GM18511 (cell line): Measurements from ENCODE around the gene XIRP1.

Source experiments
- ATAC-seq: cut with Tn5 transposase; IDR thresholded peaks from one replicate; pipeline ENCODE4 v1.9.1; 2021; ENCODE audit warnings: mild to moderate bottlenecking, moderate library complexity; ENCODE audit not compliant: unreplicated experiment

The XIRP1 gene

DNA sequence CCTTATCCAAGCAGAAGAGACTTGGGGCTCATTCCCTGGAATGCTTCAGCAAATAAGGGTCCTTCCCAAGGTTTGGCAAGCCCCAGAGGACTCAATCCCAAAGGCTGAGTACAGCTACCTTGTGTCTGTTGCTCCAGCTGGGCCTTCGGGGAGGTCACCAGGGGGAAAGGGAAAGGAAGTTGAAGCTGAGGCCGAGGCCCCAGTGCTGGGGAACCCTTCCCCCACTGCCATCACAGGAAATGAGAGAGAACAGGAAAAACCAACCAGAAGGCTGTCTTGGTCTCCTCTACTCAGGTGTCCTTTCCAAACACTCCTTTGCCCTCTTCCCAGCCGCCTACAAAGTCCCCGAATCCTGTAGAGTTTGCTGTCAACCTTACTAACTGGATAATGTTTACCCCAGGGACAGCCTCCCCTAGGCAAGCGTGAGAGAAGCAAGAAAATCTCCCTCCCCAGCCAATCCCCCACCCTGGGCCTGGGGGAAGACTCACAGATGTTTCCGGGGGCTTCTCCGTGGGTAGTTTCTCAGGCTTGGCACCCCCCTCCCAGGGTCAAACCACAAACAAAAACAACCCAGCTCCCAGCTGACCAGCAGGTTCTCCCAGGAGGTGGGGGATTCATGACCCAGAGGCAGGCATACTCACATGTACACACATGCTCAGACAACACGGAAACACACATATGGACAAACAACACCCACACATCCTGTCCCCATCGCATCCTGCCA, 44.5 kb downstream of the XIRP1 start:
- ATAC-seq: peak; percentile 32

DNA sequence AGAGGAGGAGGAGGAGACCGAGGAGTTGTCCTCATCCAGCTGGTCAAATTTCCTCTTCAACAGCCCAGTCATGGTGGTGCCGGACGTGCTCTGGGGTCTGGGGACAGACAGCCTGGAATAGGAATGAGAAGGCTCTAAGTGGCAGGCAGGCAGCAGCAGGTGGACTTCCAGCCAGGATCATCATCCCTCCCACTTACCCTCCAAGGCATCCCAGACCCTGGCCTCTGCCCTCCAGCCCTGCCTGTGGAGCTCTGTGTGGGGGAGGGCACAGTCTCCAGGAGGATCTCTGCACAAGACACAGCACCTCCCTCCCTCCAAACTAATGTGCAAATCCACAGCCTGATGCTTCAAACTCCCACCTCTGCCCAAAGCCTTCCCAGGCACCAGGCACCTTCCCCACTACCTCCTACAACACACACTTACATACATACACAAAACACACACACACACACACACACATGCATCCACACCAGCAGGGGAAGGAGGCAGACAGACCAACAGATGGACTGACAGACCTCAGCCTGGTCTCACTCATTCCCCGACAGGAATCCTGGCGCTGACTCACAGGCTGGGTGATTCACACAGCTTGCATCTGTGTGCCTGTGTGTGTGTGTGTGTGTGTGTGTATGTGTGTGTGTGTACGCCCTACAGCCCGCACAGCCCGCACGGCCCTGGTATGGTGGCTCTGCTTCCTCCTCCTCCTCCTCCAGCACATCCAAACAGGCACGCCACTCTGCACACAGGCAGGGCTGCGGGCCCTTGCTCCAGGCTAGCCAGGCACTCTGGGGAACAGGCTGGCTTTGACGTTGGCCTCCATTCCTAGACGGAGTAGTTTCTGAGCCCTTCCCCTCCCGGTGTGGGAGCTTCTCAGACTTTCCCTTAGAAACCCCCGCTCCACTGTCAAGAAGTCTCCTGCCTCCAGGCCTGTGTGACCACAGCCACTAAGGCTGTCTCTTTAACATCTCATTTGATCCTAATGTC, 45.5 kb downstream of the XIRP1 start:
- peak; percentile 20 for ATAC-seq

- ATAC-seq: no peak
Measured at GRCh38 chr3:39146083-39146501, 46.3 kb downstream of the XIRP1 start.

DNA sequence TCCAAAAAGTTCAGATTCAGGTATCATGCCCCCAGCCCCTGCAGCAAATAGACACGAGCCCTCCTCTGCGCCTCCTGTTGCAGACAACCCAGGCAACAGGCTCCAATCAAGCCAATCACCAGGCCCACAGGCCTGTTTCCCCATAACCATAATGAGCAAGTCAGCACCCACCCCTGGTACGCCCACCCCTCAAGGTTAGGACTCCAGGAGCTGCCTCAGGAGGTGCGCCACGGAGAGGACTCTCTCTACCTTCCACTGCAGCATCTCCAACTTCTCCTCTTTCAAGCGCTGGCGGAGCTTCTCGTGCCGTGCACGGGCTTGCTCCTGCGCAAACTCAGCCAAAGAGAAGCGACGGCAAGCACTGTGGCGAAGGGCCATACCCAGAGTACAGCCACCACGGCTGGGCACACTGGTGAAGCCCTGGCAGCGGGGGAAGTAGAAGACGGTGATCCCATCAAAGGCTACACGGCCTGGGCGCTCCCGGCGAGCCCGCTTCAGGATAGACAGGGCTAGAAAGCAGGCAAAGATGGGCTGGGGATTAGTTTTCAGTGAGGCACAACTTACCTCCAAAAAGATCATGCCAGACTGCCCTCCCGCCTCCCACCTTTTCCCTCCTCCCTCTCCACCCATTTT, 47.5 kb downstream of the XIRP1 start:
- no peak for ATAC-seq

- no peak for ATAC-seq
Measured at GRCh38 chr3:39144095-39144747, 48.2 kb downstream of the XIRP1 start.

GRCh38 chr3:39143051-39143885, 49.1 kb downstream of the XIRP1 start:
- no peak for ATAC-seq

GRCh38 chr3:39142067-39142466, 50.3 kb downstream of the XIRP1 start:
- no peak for ATAC-seq

DNA sequence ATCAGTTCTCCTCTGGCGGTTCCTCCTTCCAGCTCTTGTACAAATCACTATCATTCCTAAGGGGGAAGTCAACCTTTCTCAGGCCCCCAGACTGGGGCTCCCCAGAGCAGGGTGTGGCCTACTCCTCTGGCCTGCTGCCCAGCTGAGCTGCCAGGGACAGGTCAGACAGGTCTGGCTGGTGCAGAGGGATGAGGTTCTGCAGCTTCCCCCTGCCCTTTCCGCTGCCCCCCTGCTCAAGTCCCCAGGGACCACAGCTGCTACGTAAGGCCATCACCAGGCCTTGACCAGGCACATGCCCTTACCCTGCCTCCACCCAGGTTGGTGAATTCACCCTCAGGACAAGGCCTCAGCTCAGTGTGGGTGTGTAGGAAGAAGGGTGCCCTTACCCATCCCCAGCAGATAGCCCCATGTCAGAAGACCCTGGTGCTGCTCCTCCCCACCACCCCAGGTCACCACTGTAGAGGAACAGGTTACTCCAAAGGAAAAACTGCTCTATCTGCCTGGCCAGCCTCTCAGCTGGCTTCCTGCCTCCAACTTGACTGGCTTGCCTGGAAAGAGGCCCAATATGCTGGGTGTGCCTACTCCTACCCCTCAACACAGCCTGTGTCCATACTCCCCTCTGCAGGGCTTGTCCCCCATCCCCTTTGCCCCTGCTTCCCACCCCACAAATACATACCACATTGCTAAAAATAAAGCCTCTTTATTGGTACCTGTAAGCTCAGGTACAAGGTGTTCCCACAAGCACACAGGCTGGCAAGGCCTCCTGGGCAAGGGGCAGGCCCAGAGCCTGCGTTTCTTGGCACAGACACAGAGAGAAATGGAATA, 51.0 kb downstream of the XIRP1 start:
- no peak for ATAC-seq

GRCh38 chr3:39140341-39140971, 51.9 kb downstream of the XIRP1 start:
- no peak for ATAC-seq

- ATAC-seq: no peak
Measured at GRCh38 chr3:39139442-39139841, 53.0 kb downstream of the XIRP1 start.

DNA sequence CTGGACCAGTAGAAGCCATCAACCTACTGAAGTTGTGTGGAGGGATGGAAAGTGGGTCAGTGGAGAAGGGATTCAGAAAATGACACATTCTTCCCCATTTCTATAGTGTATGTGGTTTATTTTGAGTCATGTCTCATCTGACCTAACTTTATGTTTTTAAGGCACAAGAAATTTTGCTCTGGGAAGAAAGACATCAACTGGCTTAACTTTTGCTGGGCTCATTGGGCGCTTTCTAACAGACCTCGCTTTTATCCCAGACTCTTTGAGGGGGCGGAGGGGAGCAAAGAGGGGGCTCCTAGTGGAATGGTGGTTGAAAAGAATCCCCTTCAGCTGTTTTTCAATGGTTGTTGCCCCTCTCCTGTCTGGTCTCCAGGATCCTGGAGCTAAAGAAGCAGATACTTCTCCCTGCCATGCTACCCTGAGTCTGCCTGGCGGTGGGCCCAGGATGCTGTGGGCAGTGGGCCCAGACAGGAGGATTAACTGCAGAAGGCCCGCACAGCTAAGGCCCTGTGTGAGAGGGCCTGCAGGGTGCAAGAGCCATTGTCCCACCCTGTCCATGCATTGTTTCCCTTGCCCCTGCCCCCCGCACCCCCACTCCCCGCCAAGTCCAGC, 53.5 kb downstream of the XIRP1 start:
- ATAC-seq: no peak

- ATAC-seq: no peak
Measured at GRCh38 chr3:39137991-39138803, 54.2 kb downstream of the XIRP1 start.

DNA sequence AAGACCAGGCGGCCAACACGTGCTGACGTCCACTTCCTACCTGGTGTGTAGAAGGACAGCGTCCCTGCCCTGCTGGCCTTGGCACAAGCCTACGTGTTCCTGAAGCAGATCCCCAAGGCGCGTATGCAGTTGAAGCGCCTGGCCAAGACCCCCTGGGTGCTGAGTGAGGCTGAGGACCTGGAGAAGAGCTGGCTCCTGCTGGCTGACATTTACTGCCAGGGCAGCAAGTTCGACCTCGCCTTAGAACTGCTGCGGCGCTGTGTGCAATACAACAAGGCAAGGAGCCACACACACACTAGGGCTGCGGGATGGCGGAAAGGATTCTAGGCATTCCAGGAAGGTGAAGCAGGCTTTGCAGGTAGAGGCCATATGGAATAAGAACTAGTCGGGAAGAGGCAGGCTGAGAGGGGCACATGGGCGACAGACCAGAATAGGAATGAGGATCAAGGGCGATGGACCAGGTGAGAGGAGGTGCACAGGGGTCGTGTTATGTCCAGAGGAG, 54.9 kb downstream of the XIRP1 start:
- ATAC-seq: no peak

GRCh38 chr3:39136533-39137434, 55.6 kb downstream of the XIRP1 start:
- no peak for ATAC-seq

GRCh38 chr3:39135170-39135805, 57.1 kb downstream of the XIRP1 start:
- ATAC-seq: no peak

- no peak for ATAC-seq
Measured at GRCh38 chr3:39134305-39134704, 58.1 kb downstream of the XIRP1 start.
